SU-DHL-6 (cell line): ENCODE data around the gene SHMT2.
A peak's percentile ranks its signal among the peaks of the same experiment; 100 is the strongest.

Experiments used
- CTCF ChIP-seq: fragments of 200-600 bp; sonication (generic); IDR thresholded peaks from one replicate; pipeline ENCODE4 v1.5.1; 2017; ENCODE audit warnings: antibody characterized with exemption, mild to moderate bottlenecking, low read length, moderate library complexity; ENCODE audit not compliant: insufficient read depth, poor library complexity, severe bottlenecking
- EZH2phosphoT487 ChIP-seq: fragments of 200-600 bp; sonication (generic), shearing (Covaris generic); conservative IDR thresholded peaks from 2 replicates; pipeline ENCODE4 v1.6.1; 2018; ENCODE audit warnings: mild to moderate bottlenecking, antibody characterized with exemption, low read length, moderate library complexity, mixed read lengths

- TF ChIP-seq EZH2phosphoT487 (no peak), CTCF (peak; percentile 92)
Measured at GRCh38 chr12:57243521-57244311, 14.2 kb downstream of the SHMT2 start.
